ENCODE data around the gene EPC1.
"Not testable (repeated sequence)": the region's sequence is repeated elsewhere in the genome, so short reads cannot be mapped to it uniquely, and the experiment has no call there.

EPC1 gene

GRCh38 chr10:32271617-32272016, 75.3 kb downstream of the EPC1 start:
- DNase-seq (ENCODE audit: low spot score): no peak

DNA sequence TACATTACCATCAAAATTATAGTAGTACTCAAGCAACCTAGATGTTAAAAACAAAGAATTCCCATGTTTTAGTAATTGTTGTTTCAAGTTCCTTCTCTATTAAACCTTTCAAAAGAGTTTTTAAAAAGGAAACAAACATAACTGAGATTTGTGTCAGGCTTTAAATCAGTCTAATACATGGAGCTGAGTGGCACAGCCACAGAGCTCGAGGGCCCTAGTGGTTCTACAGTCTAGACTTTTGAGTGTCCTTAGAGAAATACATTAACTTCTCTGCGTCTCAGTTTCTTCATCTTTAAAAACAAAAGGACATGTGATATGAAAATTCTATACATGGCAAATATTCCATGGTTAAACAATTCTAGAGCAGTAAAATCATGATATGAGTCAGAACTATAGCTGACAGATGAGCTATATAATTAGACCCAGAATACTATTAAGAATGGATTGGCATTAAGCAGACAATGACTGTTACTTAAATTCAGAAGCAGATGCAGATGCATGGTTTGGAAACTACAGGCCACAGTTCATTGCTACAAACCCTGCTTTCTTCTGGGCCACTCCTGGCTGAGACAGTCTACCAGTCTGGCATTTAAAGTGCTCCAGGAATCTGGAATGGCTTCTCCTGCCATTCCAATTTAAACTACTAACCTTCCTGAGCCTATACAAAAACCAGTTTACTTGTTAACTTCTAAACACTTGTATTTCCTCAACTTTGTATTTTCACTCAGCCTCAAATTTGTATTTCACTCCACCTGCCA, 77.4 kb downstream of the EPC1 start:
- no peak for DNase-seq (ENCODE audit: low spot score)

DNA sequence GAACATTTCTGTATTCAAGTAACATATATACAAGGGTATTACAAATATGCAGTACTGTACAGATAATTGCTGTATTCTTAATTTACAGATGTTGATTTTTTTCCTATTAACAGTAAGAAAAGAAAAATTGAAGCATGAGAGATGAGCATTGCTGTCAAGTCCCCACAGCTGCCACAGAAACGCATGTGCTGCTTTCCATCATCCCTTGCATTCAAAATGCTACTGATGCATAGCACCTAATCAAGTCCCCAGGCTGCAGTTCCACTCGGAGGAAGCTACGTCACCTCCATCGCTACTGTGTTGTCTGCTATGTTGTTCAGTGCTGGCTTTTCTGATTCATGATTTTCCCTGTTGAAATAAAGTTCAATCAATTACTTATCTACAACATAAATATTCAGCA, 78.2 kb downstream of the EPC1 start:
- no peak for DNase-seq (ENCODE audit: low spot score)

DNA sequence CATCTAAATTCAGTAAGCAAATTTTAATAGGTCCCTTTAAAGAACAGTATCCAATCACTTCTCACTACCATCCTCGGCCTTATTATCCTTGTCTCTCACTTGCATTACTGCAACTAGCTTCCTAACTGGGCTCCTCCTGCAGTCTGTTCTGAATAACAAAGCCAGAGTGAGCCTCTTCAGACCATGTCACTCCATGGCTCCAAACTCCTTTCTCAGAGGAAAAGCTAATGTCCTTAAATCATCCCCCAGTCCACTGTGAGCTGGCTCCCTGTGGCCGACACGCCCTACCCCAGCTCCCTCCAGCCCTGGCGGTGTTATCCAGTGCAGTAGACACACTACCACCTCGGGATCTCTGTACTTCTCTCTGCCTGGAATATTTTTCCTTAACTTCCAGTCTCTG, 80.0 kb downstream of the EPC1 start:
- DNase-seq (ENCODE audit: low spot score): no peak

GRCh38 chr10:32266566-32266965, 80.4 kb downstream of the EPC1 start:
- no peak for DNase-seq (ENCODE audit: low spot score)

- DNase-seq (ENCODE audit: low spot score): no peak
Measured at GRCh38 chr10:32265756-32266155, 81.2 kb downstream of the EPC1 start.

DNA sequence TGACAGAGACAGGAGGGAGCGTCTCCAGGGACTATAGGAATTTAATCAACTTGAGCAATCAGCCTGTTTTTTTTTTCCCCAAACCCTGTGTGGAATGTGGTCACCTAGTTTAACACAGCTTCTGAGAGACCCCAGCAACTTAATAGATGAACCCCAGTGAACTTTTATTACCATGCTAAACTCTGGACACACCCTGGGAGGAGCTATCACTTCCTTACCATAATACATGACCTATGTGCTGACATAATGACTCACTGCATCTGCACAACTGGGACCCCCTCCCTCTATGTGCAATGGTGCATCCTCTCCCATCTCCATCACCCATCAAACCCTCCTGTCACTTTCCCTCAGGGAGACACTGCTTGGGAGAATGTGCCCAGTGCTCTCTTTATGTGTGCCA, 83.7 kb downstream of the EPC1 start:
- DNase-seq (ENCODE audit: low spot score): peak; percentile 18

DNA sequence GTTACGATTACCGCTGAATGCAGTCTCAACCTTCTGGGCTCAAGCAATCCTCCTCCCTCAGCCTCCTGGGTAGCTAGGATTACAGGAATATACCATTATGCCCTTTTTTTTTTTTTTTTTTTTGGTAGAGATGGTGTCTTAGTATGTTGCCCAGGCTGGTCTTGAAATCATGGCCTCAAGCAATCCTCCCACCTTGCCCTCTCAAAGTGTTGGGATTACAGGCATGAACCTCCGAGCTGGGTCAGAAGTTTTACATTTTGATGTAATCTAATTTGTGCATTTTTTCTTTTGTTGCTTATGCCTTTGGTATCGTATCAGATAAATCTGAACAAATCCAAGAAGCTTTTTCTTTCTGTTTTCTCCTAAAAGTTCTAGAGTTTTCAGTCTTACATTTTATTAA, 87.4 kb downstream of the EPC1 start:
- DNase-seq (ENCODE audit: low spot score): no peak

DNA sequence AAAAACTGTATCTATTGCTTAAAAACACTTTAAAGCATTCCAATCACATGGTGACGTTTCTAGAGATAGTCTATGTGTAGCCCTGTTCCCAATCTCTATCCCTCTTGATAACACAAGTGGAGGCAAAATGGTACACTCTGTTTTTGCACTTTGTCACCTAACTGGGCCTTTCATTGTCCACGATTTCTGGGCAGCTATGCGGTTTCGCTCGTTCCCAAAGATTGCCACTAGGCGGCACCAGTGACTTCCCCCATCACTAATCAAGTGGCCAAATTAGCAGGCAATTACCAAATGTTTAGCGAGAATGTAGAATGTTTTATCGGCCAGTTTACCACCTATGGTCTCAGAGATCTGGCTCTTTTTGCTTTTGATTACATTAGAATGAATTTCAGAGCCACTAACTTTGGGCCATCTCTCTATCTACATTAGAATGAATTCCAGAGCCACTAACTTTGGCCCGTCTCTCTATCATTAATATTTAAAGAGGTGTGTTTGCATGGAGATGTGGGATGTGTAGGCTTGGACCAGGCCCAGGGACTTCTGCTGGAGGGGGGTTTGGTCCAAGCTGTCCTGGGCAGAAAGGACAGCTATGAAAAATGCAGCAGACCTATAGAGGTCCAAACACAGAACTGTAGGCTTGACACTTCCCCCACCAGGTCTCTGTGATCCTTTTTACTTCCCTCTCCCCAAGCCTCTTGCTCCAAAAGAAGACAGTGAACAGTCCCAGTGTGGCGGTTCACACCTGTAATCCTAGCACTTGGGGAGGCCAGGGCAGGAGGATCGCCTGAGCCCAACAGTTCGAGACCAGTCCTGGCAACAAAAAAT, 90.1 kb downstream of the EPC1 start:
- DNase-seq (ENCODE audit: low spot score): peak; percentile 37

GRCh38 chr10:32253821-32254220, 93.1 kb downstream of the EPC1 start:
- no peak for DNase-seq (ENCODE audit: low spot score)

- DNase-seq (ENCODE audit: low spot score): peak; percentile 59
Measured at GRCh38 chr10:32253276-32253675, 93.7 kb downstream of the EPC1 start.

DNA sequence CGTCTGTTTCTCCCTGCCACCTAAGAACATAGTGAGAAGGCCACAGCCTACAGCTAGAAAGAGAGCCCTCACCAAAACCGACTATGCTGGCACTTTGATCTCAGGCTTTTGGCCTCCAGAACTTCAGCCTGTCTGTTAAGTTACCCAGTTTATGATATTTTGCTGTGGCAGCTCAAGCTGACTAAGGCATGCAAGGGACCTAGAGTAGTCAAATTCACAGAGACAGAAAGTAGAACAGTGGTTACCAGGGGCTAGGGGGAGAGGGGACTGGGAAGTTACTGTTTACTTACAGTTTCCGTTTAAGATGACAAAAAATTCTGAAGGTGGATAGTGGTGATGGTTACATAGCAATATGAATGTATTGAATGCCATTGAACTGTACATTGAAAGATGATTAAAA, 96.5 kb downstream of the EPC1 start:
- not testable (repeated sequence) for DNase-seq (ENCODE audit: low spot score)

GRCh38 chr10:32246685-32247084, 100.3 kb downstream of the EPC1 start:
- no peak for DNase-seq (ENCODE audit: low spot score)

DNA sequence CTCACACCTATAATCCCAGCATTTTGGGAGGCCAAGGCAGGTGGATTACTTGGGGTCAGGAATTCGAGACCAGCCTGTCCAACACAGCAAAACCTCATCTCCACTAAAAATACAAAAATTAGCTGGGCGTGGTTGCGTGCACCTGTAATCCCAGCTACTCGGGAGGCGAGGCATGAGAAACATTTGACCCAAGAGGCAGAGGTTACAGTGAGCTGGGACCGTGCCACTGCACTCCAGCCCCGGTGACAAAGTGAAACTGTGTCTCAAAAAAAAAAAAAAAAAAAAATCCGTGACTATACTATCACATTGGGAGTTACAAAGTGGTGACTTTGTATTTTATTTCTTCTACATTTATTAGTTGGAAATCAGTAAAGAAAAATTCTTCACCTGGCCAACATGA, 101.2 kb downstream of the EPC1 start:
- DNase-seq (ENCODE audit: low spot score): no peak

GRCh38 chr10:32244421-32245207, 102.3 kb downstream of the EPC1 start:
- DNase-seq (ENCODE audit: low spot score): no peak

DNA sequence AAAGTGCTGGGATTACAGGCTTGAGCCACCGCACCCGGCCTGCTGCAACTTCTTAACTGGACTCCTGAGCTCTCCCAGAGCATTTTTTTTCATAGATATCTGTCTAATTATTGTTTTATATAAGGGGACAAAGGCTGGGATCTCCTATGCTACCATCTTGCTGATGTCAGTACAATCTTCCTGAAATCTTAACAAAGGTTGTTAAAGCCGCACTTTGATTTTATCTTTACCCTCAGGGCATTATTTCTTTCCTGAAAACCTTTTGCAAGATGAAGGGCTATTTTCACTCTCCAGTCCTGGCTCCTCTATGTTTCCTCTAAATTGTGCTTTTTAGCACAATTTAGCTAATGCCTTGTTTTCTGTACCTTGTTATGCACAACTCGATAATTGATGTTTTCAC, 102.9 kb downstream of the EPC1 start:
- DNase-seq (ENCODE audit: low spot score): no peak

GRCh38 chr10:32241946-32242345, 105.0 kb downstream of the EPC1 start:
- no peak for DNase-seq (ENCODE audit: low spot score)

DNA sequence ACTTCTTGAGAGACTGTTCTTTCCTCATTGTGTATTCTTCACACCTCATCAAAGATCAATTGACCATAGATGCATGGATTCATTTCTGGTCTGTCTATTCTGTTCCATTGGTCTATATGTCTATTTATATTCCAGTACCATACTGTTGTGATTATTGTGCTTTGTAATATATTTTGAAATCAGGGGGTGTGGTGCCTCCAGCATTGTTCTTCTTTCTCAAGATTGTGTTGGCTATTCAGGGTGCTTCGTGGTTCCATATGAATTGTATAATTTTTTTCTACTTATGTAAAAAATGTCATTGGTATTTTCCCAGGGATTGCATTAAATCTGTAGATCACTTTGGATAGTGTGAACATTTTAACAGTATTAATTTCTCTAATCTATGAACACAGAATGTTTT, 106.5 kb downstream of the EPC1 start:
- DNase-seq (ENCODE audit: low spot score): no peak

DNA sequence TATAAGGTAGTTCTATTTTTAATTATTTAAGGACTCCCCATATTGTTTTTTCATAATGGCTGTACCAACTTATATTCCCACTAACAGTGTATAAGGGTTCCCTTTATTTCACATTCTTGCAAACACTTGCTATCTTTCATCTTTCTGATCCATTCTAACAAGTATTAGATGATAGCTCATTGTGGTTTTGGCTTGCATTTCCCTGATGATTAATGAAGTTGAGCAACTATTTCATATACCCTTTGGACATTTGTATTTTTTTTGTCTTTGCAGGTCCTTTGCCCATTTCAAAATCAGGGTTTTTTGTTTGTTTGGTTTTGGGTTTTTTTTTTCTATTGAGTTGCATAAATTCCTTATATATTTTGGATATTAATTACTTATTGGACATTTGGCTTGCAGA, 107.2 kb downstream of the EPC1 start:
- DNase-seq (ENCODE audit: low spot score): peak; percentile 30

DNA sequence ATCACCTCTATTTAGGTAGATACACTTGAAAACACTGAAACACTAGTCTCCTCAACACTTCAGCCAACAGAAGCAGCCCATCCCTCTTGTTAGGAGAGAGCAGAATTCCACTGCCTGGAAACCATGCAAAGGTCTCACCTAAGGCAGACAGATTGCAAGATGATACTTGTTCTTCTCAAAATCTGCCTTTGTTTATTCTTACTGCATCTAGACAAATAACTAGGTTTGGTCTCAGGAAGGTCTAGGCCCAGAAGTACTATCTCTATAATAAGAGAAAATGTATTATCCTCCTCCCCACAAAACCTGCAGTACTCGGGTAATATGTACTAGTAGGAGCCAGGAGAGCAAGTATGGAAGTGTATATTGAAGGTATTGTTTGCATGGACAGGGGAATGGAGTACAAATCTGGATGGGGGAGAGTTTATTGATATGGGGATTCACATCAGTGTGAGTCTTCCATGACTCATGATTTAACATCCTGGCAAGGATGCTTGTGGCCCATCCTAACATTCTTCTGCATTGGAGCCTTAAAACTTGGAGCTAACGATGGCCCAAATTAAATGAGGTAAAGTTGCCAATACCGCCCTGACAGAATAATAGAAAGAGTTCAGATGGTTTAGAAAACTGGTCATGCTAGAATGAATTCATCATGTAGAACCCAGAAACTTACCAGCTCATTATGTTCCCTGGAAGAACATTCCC, 109.2 kb downstream of the EPC1 start:
- peak; percentile 39 for DNase-seq (ENCODE audit: low spot score)

DNA sequence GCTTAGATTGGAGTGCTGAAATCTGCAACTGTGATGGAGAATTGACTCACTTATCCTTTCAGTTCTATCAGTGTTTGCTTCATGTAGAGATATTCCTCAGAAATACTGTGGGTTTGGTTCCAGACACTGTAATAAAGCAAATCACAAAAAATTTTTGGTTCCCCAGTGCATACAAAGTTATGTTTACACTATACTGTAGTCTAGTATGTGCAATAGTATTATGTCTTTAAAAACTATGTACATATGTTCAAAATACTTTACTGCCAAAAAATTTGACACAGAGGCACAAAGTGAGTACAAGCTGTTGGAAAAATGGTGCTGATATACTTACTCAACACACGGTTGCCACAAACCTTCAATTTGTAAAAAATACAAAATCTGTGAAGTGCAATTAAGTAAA, 112.5 kb downstream of the EPC1 start:
- DNase-seq (ENCODE audit: low spot score): no peak

GRCh38 chr10:32233375-32233774, 113.6 kb downstream of the EPC1 start:
- DNase-seq (ENCODE audit: low spot score): not testable (repeated sequence)
